ENCODE measurements around the gene NEDD9. TPM values are rescaled to one million over a fixed set of nuclear protein-coding genes. Genes with fewer than 3 reads are reported as not detected.
A peak's percentile ranks its signal among the peaks of the same experiment; 100 is the strongest.

NEDD9 gene
- total and polyA plus RNA-seq, 2 of the 13 experiments (the other 11 are each of a cell fraction or from before 2014, with no cell fraction given) = 27.1 to 389 TPM

DNA sequence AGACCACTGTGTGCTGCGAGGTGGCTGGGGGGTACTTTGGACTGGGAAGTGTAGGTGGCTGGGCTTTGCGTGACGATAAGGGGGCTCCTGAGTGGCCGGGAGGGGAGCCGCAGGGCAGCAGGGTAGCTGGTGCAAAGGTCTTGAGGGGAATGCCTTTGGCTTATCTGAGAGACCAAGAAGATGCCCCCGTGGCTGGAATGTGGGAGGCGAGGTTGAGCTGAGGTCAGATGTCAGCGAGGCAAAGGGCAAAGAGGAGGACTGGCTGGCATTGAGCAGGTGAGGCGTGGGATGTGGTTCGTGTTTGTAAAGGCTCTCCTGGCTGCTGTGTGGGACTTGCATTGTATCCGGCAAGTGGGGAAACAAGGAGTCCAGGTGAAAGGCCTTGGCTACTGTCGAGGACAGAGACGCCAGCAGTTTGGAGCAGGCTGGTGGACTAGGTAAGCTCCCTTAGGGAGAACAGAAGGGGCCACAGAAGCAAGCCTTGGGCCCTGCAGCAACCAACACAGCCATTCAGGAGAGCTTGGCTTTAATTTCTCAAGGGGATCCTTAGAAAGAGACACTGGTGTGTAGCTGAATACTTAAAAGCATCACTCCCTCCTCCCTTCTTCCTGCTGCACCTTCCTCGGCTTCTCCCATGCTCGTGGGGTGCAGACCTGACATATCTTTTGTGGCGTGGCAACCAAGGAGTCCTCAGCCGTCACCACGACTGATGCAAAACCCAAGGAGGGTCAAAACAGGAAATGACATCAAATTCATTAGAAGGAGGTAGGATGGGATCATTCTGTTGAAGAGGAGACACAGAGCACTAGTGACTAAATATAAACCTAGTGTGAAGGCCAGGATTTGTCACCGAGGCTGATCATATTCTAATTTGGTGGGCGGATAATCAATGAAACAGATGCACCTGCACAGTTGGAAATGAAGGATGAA lies 67.5 kb downstream of the NEDD9 start:
- in situ Hi-C loops (cut with HindIII; ENCODE audit: extremely low pct_ligation_motif_present, low pct_unique_long_range_greater_than_20kb) = no loop called here
- BruUV-seq (replicated peaks) = no TSS peak
- TF ChIP-seq, protein P1, sequence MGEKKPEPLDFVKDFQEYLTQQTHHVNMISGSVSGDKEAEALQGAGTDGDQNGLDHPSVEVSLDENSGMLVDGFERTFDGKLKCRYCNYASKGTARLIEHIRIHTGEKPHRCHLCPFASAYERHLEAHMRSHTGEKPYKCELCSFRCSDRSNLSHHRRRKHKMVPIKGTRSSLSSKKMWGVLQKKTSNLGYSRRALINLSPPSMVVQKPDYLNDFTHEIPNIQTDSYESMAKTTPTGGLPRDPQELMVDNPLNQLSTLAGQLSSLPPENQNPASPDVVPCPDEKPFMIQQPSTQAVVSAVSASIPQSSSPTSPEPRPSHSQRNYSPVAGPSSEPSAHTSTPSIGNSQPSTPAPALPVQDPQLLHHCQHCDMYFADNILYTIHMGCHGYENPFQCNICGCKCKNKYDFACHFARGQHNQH (CRISPR knock-in tag; IDR thresholded peaks at IDR 0.05) = no peak
- TF ChIP-seq, protein P2, sequence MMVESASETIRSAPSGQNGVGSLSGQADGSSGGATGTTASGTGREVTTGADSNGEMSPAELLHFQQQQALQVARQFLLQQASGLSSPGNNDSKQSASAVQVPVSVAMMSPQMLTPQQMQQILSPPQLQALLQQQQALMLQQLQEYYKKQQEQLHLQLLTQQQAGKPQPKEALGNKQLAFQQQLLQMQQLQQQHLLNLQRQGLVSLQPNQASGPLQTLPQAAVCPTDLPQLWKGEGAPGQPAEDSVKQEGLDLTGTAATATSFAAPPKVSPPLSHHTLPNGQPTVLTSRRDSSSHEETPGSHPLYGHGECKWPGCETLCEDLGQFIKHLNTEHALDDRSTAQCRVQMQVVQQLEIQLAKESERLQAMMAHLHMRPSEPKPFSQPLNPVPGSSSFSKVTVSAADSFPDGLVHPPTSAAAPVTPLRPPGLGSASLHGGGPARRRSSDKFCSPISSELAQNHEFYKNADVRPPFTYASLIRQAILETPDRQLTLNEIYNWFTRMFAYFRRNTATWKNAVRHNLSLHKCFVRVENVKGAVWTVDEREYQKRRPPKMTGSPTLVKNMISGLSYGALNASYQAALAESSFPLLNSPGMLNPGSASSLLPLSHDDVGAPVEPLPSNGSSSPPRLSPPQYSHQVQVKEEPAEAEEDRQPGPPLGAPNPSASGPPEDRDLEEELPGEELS (CRISPR knock-in tag; IDR thresholded peaks at IDR 0.05) = 0 out of 2 replicates have a peak, but pooled peaks have one; percentile 29
- TF ChIP-seq MAFK (conservative IDR thresholded peaks at IDR 0.05 in 1 of 2, IDR thresholded peaks at IDR 0.05 in 1 of 2; ENCODE audit: low read length in 2 of 2) (no peak), SMARCC2 (IDR thresholded peaks at IDR 0.05) (no peak), ZNF460 (CRISPR knock-in tag; IDR thresholded peaks at IDR 0.05; ENCODE audit: borderline replicate concordance) (no peak), THYN1 (CRISPR knock-in tag; IDR thresholded peaks at IDR 0.05; ENCODE audit: borderline replicate concordance, low read depth) (no peak), ZNF709 (CRISPR knock-in tag; IDR thresholded peaks at IDR 0.05) (no peak), HOXA9 (CRISPR knock-in tag; IDR thresholded peaks at IDR 0.05; ENCODE audit: borderline replicate concordance) (no peak), AGO2 (optimal IDR thresholded peaks at IDR 0.05; ENCODE audit: low read depth, low read length) (no peak), ZNF572 (CRISPR knock-in tag; IDR thresholded peaks at IDR 0.05) (no peak), ZNF670 (CRISPR knock-in tag; IDR thresholded peaks at IDR 0.05; ENCODE audit: borderline replicate concordance) (no peak), NR2F6 (IDR thresholded peaks at IDR 0.05) (peak; percentile 92), NR2F6 (CRISPR knock-in tag; IDR thresholded peaks at IDR 0.05) (peak; percentile 90; the same call in 1 of the 2 replicates), GTF2F1 (IDR thresholded peaks at IDR 0.05; ENCODE audit: low read length) (no peak), LCORL (IDR thresholded peaks at IDR 0.05) (no peak), LCORL (CRISPR knock-in tag; IDR thresholded peaks at IDR 0.05) (peak; percentile 44; the same call in 1 of the 2 replicates)
- TF ChIP-seq, protein P3, sequence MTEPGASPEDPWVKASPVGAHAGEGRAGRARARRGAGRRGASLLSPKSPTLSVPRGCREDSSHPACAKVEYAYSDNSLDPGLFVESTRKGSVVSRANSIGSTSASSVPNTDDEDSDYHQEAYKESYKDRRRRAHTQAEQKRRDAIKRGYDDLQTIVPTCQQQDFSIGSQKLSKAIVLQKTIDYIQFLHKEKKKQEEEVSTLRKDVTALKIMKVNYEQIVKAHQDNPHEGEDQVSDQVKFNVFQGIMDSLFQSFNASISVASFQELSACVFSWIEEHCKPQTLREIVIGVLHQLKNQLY (CRISPR knock-in tag; IDR thresholded peaks at IDR 0.05) = no peak

More for the DNA sequence above, 67.5 kb downstream of the NEDD9 start:
- ATAC-seq = peak; percentile 82
- H3K9me3 ChIP-seq (ENCODE audit: low read length) = no peaks in the 10 kb centered on the region
- intact Hi-C loops (cut with micrococcal nuclease; ENCODE audit: unreplicated experiment) = no loop called here
- WGBS (ENCODE audit: low lambda C conversion rate) = 30% methylated on average over 20 of the region's 20 CpGs
- H3K27ac ChIP-seq (ENCODE audit: extremely low read length, insufficient read depth, low read length) = peak overlapping the region; percentile 4
- H2AFZ ChIP-seq (ENCODE audit: low read length) = no peak overlapping the region
- peak; percentile 54 for DNase-seq (ENCODE audit: low spot score)
- CTCF ChIA-PET (ENCODE audit: low intra/inter-chr PET ratio, low total read pairs) = interaction anchor here (0.7 kb wide), 1 partner anchor 20 kb away, joined by 3 read pairs; no protein-coding TSS in a partner anchor
- peak; percentile 74 for FAIRE-seq
- peaks cover 36% of the 10 kb centered on the region for H3K4me1 ChIP-seq (ENCODE audit: insufficient read depth, low read length)
- H4K20me1 ChIP-seq (ENCODE audit: insufficient read depth, low read length) = no peaks in the 10 kb centered on the region
- H3K4me3 ChIP-seq (replicated peaks in 1 of 3; ENCODE audit: insufficient read depth in 1 of 3, low read depth in 2 of 3, low read length in 3 of 3) = peak overlapping the region in 2 of 3 experiments; percentile 5 to 53; a peak in 4 of 6 replicates
- peak overlapping the region; percentile 73 for H3K4me2 ChIP-seq (ENCODE audit: low read depth, low read length)
- H3K36me3 ChIP-seq (replicated peaks in 1 of 2; ENCODE audit: control insufficient read depth in 1 of 2, insufficient read depth in 2 of 2, low read length in 2 of 2) = no peaks in the 10 kb centered on the region
- POLR2A ChIA-PET = interaction anchor here (1.0 kb wide), 1 partner anchor 71 kb away, joined by 4 read pairs; the partner anchor contains the start of gene SMIM13
- no peaks in the 10 kb centered on the region for H3K79me2 ChIP-seq (ENCODE audit: insufficient read depth, low read length)
- peak overlapping the region; percentile 12; the same call in 1 of the 2 replicates for H3K9ac ChIP-seq (ENCODE audit: insufficient read depth, low read depth, low read length)
- H3K27me3 ChIP-seq (ENCODE audit: control insufficient read depth in 1 of 2, insufficient read depth in 2 of 2, low read length in 2 of 2) = no peaks in the 10 kb centered on the region

Data from HepG2 (cell line).